Caco-2 (cell line): ENCODE measurements around the gene DTX1. TPM values are rescaled to one million over a fixed set of nuclear protein-coding genes. Genes with fewer than 3 reads are reported as not detected.

ENCODE experiments used
- BruUV-seq: library from RNA; stranded (reverse); fragments of 400-500 nt; replicated peaks from 2 replicates; lab custom pipeline; 2021; lab: Mats Ljungman, UMichigan
- CTCF ChIA-PET: fragments of 300-600 bp; sonication (Branson Sonifier 250); formaldehyde crosslinking; loops from one replicate; lab custom pipeline; 2022; ENCODE audit warnings: antibody characterized with exemption; lab: Charles Lee
- POLR2A ChIA-PET: fragments of 300-600 bp; sonication (Branson Sonifier 250); formaldehyde crosslinking; loops from one replicate; lab custom pipeline; 2022; ENCODE audit warnings: antibody characterized with exemption; lab: Charles Lee
- DNase-seq, 2 experiments: peaks; one replicate each; pipeline versions ENCODE4 v3.0.0 to v3.0.0-alpha.2; 2020 to 2022
- H3K27me3 ChIP-seq: replicated peaks from 2 replicates; pipeline ENCODE4 v1.6.0; 2011; ENCODE audit warnings: low read length; ENCODE audit not compliant: control insufficient read depth, insufficient read depth
- H3K36me3 ChIP-seq: 2 replicates; pipeline ENCODE4 v1.5.1; 2011; ENCODE audit warnings: low read length; ENCODE audit not compliant: control insufficient read depth, insufficient read depth
- H3K4me1 ChIP-seq: fragments of 250-450 bp; sonication (Bioruptor Pico); 2 replicates; pipeline ENCODE4 v1.5.1; 2020; ENCODE audit warnings: mild to moderate bottlenecking
- H3K4me3 ChIP-seq: 2 replicates; pipeline ENCODE4 v1.5.1; 2011; ENCODE audit warnings: low read depth, mild to moderate bottlenecking, control low read depth, low read length
- H3K9me3 ChIP-seq: fragments of 250-450 bp; sonication (Bioruptor Pico); 2 replicates; pipeline ENCODE4 v1.5.1; 2020; ENCODE audit warnings: mild to moderate bottlenecking, moderate library complexity
- H3K27ac Mint-ChIP-seq: one replicate; pipeline ENCODE4 v1.8.0; 2022; ENCODE audit warnings: mixed read lengths; ENCODE audit not compliant: unreplicated experiment
- H3K27me3 Mint-ChIP-seq: one replicate; pipeline ENCODE4 v1.8.0; 2022; ENCODE audit warnings: mixed read lengths; ENCODE audit not compliant: insufficient read depth, unreplicated experiment
- H3K36me3 Mint-ChIP-seq: one replicate; pipeline ENCODE4 v1.8.0; 2022; ENCODE audit warnings: mild to moderate bottlenecking, mixed read lengths; ENCODE audit not compliant: insufficient read depth, unreplicated experiment
- H3K4me1 Mint-ChIP-seq: one replicate; pipeline ENCODE4 v1.8.0; 2022; ENCODE audit warnings: low read depth, mixed read lengths; ENCODE audit not compliant: unreplicated experiment
- H3K4me3 Mint-ChIP-seq: one replicate; pipeline ENCODE4 v1.8.0; 2022; ENCODE audit warnings: mild to moderate bottlenecking, moderate library complexity, mixed read lengths; ENCODE audit not compliant: unreplicated experiment
- H3K9me3 Mint-ChIP-seq: one replicate; pipeline ENCODE4 v1.8.0; 2022; ENCODE audit warnings: mixed read lengths; ENCODE audit not compliant: unreplicated experiment
- CTCF ChIP-seq, 2 experiments: fragments of 200-600 bp in 1 of 2; IDR thresholded peaks; 1 replicate in 1 of 2; 2 replicates in 1 of 2; pipeline versions ENCODE4 v1.5.1 to v1.8.0; 2011 to 2022; ENCODE audit warnings: antibody characterized with exemption in 1 of 2, control low read depth in 1 of 2, inconsistent platforms in 1 of 2, low read depth in 1 of 2, low read length in 1 of 2, mild to moderate bottlenecking in 1 of 2, moderate library complexity in 1 of 2; ENCODE audit not compliant: insufficient read depth in 1 of 2, severe bottlenecking in 1 of 2, unreplicated experiment in 1 of 2
- intact Hi-C: fragments of 100-400 bp; cut with micrococcal nuclease; formaldehyde crosslinking; loops from one replicate; pipeline ENCODE4 v1.10.0; 2022; ENCODE audit not compliant: unreplicated experiment
- total RNA-seq: library from RNA; stranded (reverse); gene quantifications from 2 replicates; pipeline ENCODE4 v1.2.3, GENCODE V29; 2022

DTX1 gene
- total RNA-seq, 1 experiment from 2014 or later: not detected

GRCh38 chr12:113106361-113106760 lies 49.8 kb downstream of the DTX1 start:
- Histone ChIP-seq H3K9me3 (no peaks in the 10 kb centered on the region), H3K36me3 (no peaks in the 10 kb centered on the region), H3K4me1 (no peaks in the 10 kb centered on the region), H3K27me3 (no peaks in the 10 kb centered on the region), H3K4me3 (no peak overlapping the region)
- ChIA-PET POLR2A (no interaction called here), CTCF (interaction anchor here (1.4 kb wide), 1 partner anchor 47 kb away, joined by 3 read pairs; no protein-coding TSS in a partner anchor)
- no peaks in the 10 kb centered on the region for H3K4me1 Mint-ChIP-seq
- DNase-seq: no peak
- H3K4me3 Mint-ChIP-seq: no peak overlapping the region
- H3K36me3 Mint-ChIP-seq: no peaks in the 10 kb centered on the region
- H3K27ac Mint-ChIP-seq: no peak overlapping the region
- TF ChIP-seq CTCF (IDR thresholded peaks at IDR 0.05; ENCODE audit: insufficient read depth in 1 of 2, low read depth in 1 of 2, low read length in 1 of 2, severe bottlenecking in 1 of 2, unreplicated experiment in 1 of 2): no peak
- intact Hi-C loops: no loop called here
- BruUV-seq: no TSS peak
- H3K9me3 Mint-ChIP-seq: no peaks in the 10 kb centered on the region
- peaks cover 4% of the 10 kb centered on the region for H3K27me3 Mint-ChIP-seq

GRCh38 chr12:113108308-113108707 lies 51.8 kb downstream of the DTX1 start:
- DNase-seq: no peak
- intact Hi-C loops: no loop called here
- BruUV-seq: no TSS peak
- H3K4me1 Mint-ChIP-seq: no peaks in the 10 kb centered on the region
- ChIA-PET POLR2A (no interaction called here), CTCF (interaction anchor here (0.7 kb wide), 1 partner anchor 55 kb away, joined by 3 read pairs; no protein-coding TSS in a partner anchor)
- peaks cover 4% of the 10 kb centered on the region for H3K27me3 Mint-ChIP-seq
- TF ChIP-seq CTCF (IDR thresholded peaks at IDR 0.05; ENCODE audit: insufficient read depth in 1 of 2, low read depth in 1 of 2, low read length in 1 of 2, severe bottlenecking in 1 of 2, unreplicated experiment in 1 of 2): no peak
- Histone ChIP-seq H3K9me3 (no peaks in the 10 kb centered on the region), H3K36me3 (no peaks in the 10 kb centered on the region), H3K4me1 (no peaks in the 10 kb centered on the region), H3K4me3 (no peak overlapping the region), H3K27me3 (no peaks in the 10 kb centered on the region)
- no peaks in the 10 kb centered on the region for H3K36me3 Mint-ChIP-seq
- H3K4me3 Mint-ChIP-seq: no peak overlapping the region
- no peaks in the 10 kb centered on the region for H3K9me3 Mint-ChIP-seq
- no peak overlapping the region for H3K27ac Mint-ChIP-seq

- no peak for TF ChIP-seq CTCF (IDR thresholded peaks at IDR 0.05; ENCODE audit: insufficient read depth in 1 of 2, low read depth in 1 of 2, low read length in 1 of 2, severe bottlenecking in 1 of 2, unreplicated experiment in 1 of 2)
- Histone ChIP-seq H3K9me3 (no peaks in the 10 kb centered on the region), H3K4me1 (no peaks in the 10 kb centered on the region), H3K4me3 (no peak overlapping the region), H3K27me3 (no peaks in the 10 kb centered on the region), H3K36me3 (no peaks in the 10 kb centered on the region)
- no peak for DNase-seq
- Mint-ChIP-seq H3K27ac (no peak overlapping the region), H3K4me3 (no peak overlapping the region), H3K27me3 (peaks cover 4% of the 10 kb centered on the region), H3K4me1 (no peaks in the 10 kb centered on the region), H3K9me3 (no peaks in the 10 kb centered on the region), H3K36me3 (no peaks in the 10 kb centered on the region)
- no TSS peak for BruUV-seq
- POLR2A ChIA-PET: no interaction called here
- intact Hi-C loops: no loop called here
- CTCF ChIA-PET: no interaction called here
Measured at GRCh38 chr12:113109360-113109759, 52.8 kb downstream of the DTX1 start.
